Urinary bladder (tissue), 4 donors: ENCODE data around the gene KCNAB3. TPM values are rescaled to one million over a fixed set of nuclear protein-coding genes. Genes with fewer than 3 reads are reported as not detected.

ENCODE experiments used
- DNase-seq: peaks from one replicate; pipeline ENCODE4 v3.0.0-alpha.2; 2015; ENCODE audit errors: extremely low spot score
- H3K27ac ChIP-seq: one replicate; pipeline ENCODE4 v1.5.1; 2013; ENCODE audit warnings: low read depth, mild to moderate bottlenecking, moderate library complexity
- H3K36me3 ChIP-seq: one replicate; pipeline ENCODE4 v1.6.1; 2013; ENCODE audit warnings: mild to moderate bottlenecking, moderate library complexity; ENCODE audit not compliant: insufficient read depth
- H3K4me1 ChIP-seq: one replicate; pipeline ENCODE4 v1.6.1; 2013; ENCODE audit warnings: mild to moderate bottlenecking, moderate library complexity; ENCODE audit not compliant: insufficient read depth
- H3K4me3 ChIP-seq: one replicate; pipeline ENCODE4 v1.5.1; 2013; ENCODE audit warnings: low read depth, low read length
- WGBS: extraction: QIAGEN DNeasy Blood & Tissue Kit; methylation state at CpG from one replicate; pipeline ENCODE4 v1.1.7; 2013; 5-methylcytosine and 5-hydroxymethylcytosine counted together
- polyA plus RNA-seq: library from polyadenylated mRNA; stranded (reverse); fragments of 200-250 nt; gene quantifications from one replicate; pipeline ENCODE4 v1.2.3, GENCODE V29; 2013
- total RNA-seq: library from RNA; depleted of rRNA; stranded (reverse); fragments of >200 nt; gene quantifications from one replicate; pipeline ENCODE4 v1.2.3, GENCODE V29; 2014
- donor health status: healthy with polysubstance abuse.
- donor health status: healthy.

The KCNAB3 gene
- total and polyA plus RNA-seq, 2 donors, result 1.3 to 2.3 TPM

DNA sequence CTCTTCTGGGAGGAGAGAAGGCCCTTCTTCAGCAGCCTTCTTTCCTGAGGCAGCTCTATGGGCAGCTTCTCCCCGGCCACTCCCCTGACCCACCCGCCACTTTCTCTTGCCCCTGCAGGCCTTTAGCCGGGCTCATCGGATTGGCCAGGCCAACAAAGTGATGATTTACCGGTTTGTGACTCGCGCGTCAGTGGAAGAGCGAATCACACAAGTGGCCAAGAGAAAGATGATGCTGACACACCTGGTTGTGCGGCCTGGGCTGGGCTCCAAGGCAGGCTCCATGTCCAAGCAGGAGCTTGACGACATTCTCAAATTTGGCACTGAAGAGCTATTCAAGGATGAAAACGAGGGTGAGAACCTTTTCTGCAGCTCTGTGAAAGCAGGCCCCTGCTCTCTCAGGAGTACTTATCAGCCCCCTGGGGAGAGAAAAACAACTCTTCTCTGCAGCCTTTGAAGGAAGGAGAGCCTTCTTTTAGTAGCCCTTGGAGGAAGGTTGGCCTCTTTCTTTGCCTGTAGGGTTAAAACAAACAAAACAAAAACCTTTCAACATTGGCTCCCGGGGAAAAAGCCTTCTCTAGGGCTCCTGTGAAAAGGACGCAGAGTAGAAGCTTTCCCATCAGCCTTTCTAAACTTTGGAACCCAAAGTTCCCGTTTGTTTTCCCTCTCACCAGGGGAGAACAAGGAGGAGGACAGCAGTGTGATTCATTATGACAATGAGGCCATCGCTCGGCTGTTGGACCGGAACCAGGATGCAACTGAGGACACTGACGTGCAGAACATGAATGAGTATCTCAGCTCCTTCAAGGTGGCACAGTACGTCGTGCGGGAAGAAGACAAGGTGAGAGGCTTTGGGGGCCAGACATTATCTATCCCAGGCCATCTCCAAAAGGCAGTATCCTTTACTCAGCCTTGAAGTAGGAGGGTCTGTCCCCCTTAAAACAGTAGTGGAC lies 26.2 kb downstream of the KCNAB3 start:
- no peak for DNase-seq
- WGBS, result 76% methylated on average over 22 of the region's 22 CpGs

DNA sequence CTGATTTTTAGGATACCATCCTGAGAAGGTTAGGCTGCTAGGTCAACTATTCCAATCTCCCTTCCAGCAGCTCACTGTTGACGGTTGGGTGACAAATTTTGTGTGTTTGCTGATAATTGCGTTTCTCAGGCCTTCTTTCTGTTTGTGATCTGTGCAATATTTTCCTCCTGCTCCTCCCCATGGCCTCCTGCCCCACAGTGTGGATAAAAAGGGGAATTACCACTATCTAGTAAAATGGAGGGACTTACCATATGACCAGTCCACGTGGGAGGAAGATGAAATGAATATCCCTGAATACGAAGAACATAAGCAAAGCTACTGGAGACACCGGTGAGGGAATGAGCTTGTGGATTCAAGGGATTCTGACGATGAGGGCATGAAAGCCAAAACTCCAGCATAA lies 31.9 kb downstream of the KCNAB3 start:
- DNase-seq, result no peak
- Histone ChIP-seq H3K4me3 (no peak overlapping the region), H3K27ac (no peak overlapping the region), H3K36me3 (peaks cover 7% of the 10 kb centered on the region), H3K4me1 (no peaks in the 10 kb centered on the region)
- WGBS, result 33% methylated on average over 6 of the region's 6 CpGs

More for the DNA sequence above, 26.2 kb downstream of the KCNAB3 start:
- Histone ChIP-seq H3K27ac (no peak overlapping the region), H3K4me1 (no peaks in the 10 kb centered on the region), H3K4me3 (no peak overlapping the region), H3K36me3 (peaks cover 12% of the 10 kb centered on the region)

DNA sequence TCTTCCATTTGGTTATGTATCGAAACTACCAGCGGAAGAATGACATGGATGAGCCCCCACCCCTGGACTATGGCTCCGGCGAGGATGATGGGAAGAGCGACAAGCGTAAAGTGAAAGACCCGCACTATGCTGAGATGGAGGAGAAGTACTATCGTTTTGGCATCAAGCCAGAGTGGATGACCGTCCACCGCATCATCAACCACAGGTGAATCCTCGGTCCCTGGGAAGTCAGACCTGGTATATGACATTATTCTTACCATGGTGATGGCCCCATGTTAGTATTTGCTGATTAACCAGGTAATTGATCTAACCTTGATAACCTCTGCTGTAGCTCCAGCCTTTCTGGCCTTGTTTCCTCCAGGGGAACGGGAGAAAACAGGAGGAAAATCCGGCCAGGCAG lies 32.6 kb downstream of the KCNAB3 start:
- Histone ChIP-seq H3K4me1 (no peaks in the 10 kb centered on the region), H3K4me3 (no peak overlapping the region), H3K36me3 (peaks cover 7% of the 10 kb centered on the region), H3K27ac (no peak overlapping the region)
- no peak for DNase-seq
- 86% methylated on average over 13 of the region's 13 CpGs for WGBS

DNA sequence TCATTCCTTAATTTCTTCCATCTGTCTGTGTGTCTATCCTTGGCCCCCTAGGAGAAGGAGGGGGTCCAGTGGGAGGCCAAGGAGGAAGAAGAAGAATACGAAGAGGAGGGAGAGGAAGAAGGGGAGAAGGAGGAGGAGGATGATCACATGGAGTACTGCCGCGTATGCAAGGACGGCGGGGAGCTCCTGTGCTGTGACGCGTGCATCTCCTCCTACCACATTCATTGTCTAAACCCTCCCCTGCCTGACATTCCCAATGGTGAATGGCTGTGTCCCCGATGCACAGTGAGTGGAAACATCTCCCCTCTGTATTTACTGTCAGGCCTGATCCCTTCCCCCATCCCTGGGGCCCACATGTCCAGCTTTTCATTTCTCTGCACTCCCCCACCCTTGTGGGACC lies 34.8 kb downstream of the KCNAB3 start:
- 85% methylated on average over 8 of the region's 8 CpGs for WGBS
- H3K4me3 ChIP-seq, result no peak overlapping the region
- H3K36me3 ChIP-seq, result peaks cover 7% of the 10 kb centered on the region
- no peaks in the 10 kb centered on the region for H3K4me1 ChIP-seq
- DNase-seq, result no peak
- no peak overlapping the region for H3K27ac ChIP-seq

DNA sequence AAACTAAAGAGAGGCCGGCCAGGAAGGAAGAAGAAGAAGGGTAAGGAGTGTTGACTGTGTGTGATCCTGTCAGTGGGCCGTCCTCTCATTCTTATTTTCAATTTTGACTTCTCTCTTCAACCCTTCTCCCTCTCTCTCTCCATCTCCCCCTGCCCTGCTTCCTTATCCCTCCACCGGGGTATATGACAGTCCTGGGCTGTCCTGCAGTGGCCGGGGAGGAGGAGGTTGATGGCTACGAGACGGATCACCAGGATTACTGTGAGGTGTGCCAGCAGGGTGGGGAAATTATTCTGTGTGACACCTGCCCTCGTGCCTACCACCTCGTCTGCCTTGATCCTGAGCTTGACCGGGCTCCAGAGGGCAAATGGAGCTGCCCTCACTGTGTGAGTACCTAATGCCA lies 35.4 kb downstream of the KCNAB3 start:
- Histone ChIP-seq H3K27ac (no peak overlapping the region), H3K4me3 (no peak overlapping the region), H3K4me1 (no peaks in the 10 kb centered on the region), H3K36me3 (peaks cover 7% of the 10 kb centered on the region)
- 92% methylated on average over 9 of the region's 9 CpGs for WGBS
- no peak for DNase-seq

DNA sequence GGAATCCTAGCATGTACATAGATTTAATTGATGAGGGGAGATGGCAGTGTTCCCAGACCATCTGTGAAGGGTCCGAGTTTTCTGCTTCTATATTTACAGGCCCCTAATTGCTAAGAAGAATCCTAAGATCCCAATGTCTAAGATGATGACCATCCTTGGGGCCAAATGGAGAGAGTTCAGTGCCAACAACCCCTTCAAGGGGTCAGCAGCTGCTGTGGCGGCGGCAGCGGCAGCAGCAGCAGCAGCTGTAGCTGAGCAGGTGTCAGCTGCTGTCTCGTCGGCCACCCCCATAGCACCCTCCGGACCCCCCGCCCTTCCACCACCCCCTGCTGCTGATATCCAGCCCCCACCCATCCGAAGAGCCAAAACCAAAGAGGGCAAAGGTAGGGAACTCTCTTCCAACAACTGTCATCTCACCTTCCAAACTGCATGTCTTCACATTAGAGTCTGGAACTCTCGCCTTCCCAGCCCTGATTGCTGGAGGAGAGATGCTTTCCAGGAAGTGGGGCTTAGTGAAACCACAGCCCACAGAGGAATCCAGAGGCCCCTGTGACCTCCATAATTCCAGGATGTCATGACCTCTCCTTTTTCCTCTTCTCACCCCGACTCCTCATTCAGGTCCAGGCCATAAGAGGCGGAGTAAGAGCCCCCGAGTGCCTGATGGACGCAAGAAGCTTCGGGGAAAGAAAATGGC lies 36.3 kb downstream of the KCNAB3 start:
- DNase-seq, result no peak

DNA sequence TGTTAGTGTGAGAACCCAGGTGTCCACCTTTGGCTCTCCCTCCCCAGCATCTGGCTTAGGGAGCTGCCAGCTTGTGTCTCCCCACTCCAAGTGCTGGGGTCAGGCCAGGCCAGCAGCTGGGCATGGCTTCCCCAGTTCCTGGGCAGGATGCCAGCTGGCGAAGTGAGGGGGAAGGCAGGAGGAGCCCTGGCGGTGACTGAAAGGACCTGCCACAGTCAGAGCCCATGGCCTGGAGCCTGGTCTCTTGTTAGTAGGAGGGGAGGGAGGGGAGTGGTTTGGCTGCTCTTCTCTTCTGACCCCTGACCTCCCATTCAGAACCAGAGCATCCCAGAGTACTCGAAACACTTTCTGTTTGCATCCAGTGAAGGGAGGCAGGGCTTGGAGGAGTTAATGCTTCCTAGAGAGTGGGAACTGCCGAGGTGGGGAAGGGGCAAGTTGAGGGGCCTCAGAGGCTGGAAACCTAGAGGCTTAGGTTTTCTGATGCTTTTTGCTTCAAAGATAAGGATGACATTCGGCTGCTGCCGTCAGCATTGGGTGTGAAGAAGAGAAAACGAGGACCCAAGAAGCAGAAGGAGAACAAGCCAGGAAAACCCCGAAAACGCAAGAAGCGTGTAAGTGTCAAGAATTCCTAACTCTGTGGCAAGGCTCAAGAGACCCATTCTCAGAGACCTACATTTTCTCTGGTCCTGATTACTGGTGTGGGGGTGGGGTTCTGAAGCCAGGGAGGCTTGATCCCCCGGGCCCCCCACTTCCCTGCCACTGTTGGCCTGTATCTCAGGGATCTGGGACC lies 40.3 kb downstream of the KCNAB3 start:
- peaks cover 3% of the 10 kb centered on the region for H3K36me3 ChIP-seq
- WGBS, result 16% methylated on average over 11 of the region's 11 CpGs
- peak; percentile 84 for DNase-seq
- H3K27ac ChIP-seq, result peak overlapping the region; percentile 72
- no peak overlapping the region for H3K4me3 ChIP-seq
- no peaks in the 10 kb centered on the region for H3K4me1 ChIP-seq

More for the DNA sequence above, 36.3 kb downstream of the KCNAB3 start:
- peaks cover 3% of the 10 kb centered on the region for H3K36me3 ChIP-seq
- H3K4me3 ChIP-seq, result no peak overlapping the region
- no peak overlapping the region for H3K27ac ChIP-seq
- no peaks in the 10 kb centered on the region for H3K4me1 ChIP-seq
- 86% methylated on average over 15 of the region's 15 CpGs for WGBS

DNA sequence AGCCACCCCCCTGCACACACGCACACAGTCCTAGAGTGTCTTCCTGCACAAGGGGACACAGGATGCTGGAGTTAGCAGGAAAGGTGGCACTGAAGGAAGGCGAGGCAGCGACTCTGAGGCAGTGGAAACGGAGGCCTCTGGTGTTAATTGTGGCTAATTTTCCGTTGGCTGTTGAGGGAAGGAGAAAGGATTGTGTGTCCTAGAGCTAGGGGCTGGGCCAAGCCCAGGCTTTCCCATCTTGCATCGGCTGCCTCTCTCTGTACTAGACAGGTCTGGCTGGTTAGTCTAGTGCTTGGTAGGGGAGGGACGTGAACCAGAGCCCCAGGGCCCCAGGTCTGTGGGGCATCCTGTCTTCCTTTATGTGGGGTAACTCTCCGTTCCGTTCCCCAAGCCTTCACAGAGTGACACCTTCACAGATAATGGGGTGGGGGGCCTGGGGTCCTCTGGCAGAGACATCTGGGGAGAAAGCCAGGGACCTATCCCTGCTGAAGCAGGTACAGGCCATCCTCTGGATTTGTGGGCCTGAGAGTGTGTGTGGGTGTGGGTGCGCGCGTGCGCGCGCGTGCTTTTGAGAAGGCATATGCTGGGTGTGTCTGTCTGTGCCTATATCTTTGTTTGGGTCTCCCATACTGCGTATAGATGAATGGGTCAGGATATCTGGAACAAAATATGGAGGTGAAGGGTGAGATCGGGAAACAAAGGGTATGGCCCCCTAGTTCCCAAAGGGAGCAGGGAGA lies 41.3 kb downstream of the KCNAB3 start, which contains the start of gene CHD3:
Gene CHD3, plus strand, starts transcription at position 606 of the 737 bp plus-strand sequence. CDS start 212 bp downstream, outside the sequence.
- WGBS, result 26% methylated on average over 18 of the region's 18 CpGs
- Histone ChIP-seq H3K4me1 (no peaks in the 10 kb centered on the region), H3K27ac (peak within 1 kb of the TSS; percentile 83)

DNA sequence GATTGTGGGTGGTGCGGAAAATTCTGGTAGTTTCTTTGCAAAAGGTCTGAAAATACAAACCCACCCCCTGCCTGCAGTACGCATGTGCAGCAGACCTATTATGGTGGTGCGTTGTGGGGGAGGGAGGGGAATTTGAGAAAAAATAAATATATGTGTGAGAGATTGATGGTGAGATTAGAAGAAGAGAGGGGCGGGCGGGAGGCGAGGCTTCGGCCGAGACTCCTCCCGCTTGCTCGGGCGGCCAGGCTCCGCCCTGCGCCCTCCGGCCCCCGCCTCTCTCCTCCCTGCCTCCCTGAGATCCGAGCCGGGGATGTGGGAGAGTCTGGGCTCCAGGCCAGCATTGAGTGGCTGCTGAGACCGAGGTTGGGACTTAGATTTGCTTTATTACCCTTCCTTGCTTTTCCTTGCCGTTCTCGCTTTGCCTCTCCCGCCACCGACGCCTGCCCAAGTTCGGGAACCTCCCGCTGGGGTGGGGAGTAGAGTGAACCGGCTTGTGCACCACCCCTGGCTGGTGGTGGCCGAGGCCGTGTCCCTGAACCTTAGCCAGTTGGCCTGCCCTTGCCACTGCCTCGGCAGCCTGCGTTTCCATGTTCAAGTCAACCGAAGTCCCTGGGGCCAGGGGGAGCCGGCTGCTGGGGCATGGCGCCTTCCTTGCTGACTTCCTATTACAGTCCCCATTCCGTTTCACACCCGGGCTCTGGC lies 42.0 kb downstream of the KCNAB3 start:
- WGBS, result under 1% methylated on average over 35 of the region's 35 CpGs
- H3K27ac ChIP-seq, result peak overlapping the region; percentile 83
- DNase-seq, result peak; percentile 96
- peak overlapping the region; percentile 85 for H3K4me3 ChIP-seq
- H3K4me1 ChIP-seq, result no peaks in the 10 kb centered on the region
- peaks cover 3% of the 10 kb centered on the region for H3K36me3 ChIP-seq

More for the DNA sequence above, 41.3 kb downstream of the KCNAB3 start, which contains the start of gene CHD3:
- H3K4me3 ChIP-seq, result peak within 1 kb of the TSS; percentile 21
- DNase-seq, result peak; percentile 68
- H3K36me3 ChIP-seq, result peaks cover 3% of the 10 kb centered on the region

DNA sequence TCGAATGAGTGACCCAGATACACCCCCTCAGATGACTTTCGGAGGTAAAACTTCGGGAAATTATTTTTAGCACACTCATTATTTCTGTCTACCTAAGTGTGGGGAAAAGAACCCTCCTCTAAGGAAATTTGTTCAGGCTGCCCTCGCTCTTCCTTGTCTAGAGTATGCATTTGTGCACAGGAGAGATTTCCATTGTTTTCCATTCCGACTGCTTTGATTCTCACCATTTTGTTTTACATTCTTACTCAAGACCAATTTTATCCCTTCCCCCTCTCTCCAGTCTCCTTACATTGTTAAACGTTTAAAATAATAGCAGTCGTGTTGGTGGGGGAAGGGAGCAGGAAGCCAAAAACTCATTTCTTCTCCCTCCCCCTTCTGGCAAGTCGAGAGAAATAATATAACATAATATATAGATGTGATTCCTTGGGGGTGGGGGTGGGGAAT lies 42.6 kb downstream of the KCNAB3 start:
- no peak for DNase-seq
- peak overlapping the region; percentile 85 for H3K4me3 ChIP-seq
- WGBS, result 3% methylated on average over 8 of the region's 8 CpGs
- no peaks in the 10 kb centered on the region for H3K4me1 ChIP-seq
- H3K36me3 ChIP-seq, result peaks cover 3% of the 10 kb centered on the region
- H3K27ac ChIP-seq, result peak overlapping the region; percentile 97

DNA sequence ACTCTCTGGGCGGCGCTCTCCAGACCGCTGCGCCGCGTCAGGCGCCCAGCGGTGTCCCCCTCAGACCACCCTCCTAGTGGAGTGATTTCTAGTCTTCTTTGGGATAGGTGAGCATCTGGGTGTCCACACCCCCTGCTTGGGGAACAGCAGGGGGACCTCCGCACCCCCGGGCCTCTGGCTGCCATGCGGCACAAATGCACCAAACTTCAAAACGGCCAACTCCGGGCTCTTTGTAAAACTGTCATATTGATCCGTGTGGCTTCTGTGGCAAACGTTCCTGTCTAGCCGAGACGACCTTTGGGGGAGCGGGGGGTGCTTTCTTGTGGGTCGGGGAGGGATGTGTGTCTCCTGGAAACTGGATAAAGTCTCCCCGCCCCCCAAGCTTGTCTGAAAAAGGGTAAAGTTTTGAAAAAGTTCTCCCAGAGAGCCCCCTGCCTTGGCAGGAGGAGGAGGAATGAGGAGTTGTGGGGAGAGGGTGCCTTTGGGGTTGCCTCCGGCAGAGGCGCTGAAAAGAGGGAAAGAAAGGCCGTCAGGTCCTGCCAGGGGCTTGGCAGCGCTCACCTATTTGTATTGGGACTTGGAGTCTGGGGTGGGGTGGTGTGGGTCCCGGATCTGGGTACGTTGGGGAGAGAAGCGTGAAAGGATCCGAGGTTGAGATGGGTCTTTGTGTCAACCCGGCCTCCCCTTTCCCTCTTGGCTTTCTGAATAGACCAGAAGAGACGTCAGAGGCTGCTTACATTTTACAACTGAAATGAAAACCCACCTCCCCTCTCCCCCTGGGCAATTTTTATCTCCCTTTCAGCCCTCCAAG lies 43.2 kb downstream of the KCNAB3 start:
- Histone ChIP-seq H3K4me3 (peak overlapping the region; percentile 85), H3K4me1 (no peaks in the 10 kb centered on the region), H3K27ac (peak overlapping the region; percentile 97), H3K36me3 (peaks cover 3% of the 10 kb centered on the region)
- DNase-seq, result no peak
- WGBS, result 2% methylated on average over 30 of the region's 30 CpGs
